ENCODE measurements around the gene KY.

Gene KY

DNA sequence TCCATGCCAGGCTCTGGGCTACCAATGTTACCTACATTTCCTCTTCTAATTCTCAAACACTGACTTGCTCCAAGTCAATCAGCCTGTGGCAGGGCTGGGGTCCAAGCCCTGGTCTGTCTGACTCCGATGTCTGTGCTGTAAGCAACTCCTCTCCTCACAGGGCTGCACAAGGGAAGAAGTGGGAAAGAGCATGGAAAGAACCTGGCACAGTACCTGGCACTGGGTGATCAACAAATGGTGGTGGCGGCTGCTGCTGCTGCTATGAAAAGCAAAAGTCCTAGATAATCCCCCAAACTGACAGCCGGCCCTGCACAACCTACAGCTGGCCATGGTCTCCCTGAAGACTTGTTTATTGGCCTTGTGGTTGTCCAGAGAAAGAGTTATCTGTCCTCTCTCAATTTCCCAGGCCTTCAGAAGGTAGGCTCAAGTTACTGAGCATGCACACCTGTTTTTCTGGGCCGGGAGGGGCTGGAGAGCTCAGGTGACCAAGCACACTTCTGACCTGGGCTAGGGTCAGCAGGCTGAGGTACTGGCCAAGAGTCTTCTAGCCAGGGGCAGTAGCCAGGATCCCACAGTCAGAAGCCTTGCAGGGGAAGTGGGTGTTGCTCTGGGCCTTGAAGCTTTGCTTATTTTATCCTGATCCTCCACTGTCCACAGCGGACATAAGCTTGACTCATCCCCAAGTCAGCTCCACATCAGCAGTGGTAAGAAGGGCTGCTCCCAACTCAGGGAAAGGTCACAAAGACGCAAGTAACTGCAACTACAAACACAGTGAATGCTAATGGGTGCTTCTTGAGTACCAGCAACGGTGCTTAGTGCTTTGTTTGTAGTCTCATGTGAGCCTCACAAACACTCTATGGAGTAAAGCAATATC is 35.3 kb upstream of the KY start:
- ChIA-PET CTCF (interaction anchor here (1.3 kb wide), 2 partner anchors 14 to 16 kb away, joined by 3 read pairs; no protein-coding TSS in a partner anchor), POLR2A (no interaction called here)
- TF ChIP-seq, protein P1, sequence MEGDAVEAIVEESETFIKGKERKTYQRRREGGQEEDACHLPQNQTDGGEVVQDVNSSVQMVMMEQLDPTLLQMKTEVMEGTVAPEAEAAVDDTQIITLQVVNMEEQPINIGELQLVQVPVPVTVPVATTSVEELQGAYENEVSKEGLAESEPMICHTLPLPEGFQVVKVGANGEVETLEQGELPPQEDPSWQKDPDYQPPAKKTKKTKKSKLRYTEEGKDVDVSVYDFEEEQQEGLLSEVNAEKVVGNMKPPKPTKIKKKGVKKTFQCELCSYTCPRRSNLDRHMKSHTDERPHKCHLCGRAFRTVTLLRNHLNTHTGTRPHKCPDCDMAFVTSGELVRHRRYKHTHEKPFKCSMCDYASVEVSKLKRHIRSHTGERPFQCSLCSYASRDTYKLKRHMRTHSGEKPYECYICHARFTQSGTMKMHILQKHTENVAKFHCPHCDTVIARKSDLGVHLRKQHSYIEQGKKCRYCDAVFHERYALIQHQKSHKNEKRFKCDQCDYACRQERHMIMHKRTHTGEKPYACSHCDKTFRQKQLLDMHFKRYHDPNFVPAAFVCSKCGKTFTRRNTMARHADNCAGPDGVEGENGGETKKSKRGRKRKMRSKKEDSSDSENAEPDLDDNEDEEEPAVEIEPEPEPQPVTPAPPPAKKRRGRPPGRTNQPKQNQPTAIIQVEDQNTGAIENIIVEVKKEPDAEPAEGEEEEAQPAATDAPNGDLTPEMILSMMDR (IDR thresholded peaks at IDR 0.05; ENCODE audit: control extremely low read depth, extremely low read depth, low read depth, missing control alignments) = no peak

DNA sequence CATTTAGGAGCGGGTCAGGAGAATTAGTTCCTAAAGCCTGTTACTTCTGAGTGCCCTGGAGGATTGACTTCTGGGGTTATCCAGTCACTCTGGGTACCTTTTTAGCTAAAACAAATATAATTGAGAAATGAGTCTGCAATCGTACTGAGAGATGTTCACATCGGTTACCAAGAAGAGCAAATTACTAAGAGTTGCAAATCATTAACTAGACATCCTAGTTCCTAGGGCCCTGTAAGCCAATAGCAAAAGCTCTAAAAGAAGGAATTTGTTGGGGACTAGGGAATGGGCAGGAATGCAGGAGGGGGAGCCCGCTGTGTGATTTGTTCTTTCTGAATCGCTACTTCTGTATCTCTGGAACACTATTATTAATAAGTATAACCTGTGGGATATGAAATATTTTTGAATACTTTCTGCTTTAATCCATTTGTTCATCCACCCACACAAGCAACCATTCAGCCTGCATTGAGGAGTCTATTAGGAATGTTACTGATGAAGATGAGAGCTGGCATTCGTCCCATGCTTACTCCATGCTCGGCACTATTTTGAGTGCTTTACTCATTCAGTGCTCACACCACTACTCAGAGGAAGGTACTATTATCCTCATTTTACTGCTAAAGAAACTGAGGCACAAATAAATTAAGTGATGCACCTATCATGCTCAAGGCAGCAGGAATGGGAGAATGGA is 31.5 kb upstream of the KY start:
- no peak for DNase-seq (ENCODE audit: extremely low spot score)
- ChIA-PET CTCF (interaction anchor here (1.4 kb wide), 1 partner anchor 22 kb away, joined by 3 read pairs; no protein-coding TSS in a partner anchor), POLR2A (no interaction called here)
- TF ChIP-seq, protein P1 (IDR thresholded peaks at IDR 0.05; ENCODE audit: control extremely low read depth, extremely low read depth, low read depth, missing control alignments) = no peak

More for the DNA sequence above, 35.3 kb upstream of the KY start:
- no peak for DNase-seq (ENCODE audit: extremely low spot score)

DNA sequence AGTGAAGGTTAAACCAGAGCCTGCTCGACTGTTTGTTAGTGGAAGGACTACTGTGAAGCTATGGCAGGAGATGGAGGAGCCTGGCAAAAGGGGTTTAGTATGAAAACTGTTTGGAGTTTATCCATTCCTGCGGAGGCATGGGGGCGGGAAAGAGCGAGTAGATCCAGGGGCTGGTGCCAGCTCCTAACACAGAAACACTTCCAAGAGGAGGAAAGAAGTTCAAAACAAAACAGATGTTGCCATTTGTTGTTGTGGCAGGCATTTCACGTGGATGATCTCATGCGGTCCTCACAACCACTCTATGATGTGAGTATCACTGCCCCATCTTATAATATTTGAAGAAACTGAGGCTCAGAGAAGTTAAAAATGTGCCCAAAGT is 30.7 kb upstream of the KY start:
- ChIA-PET CTCF (interaction anchor here (1.4 to 1.8 kb wide), 2 partner anchors 9 to 23 kb away, joined by 3 to 4 read pairs; no protein-coding TSS in a partner anchor), POLR2A (no interaction called here)
- TF ChIP-seq, protein P1 (IDR thresholded peaks at IDR 0.05; ENCODE audit: control extremely low read depth, extremely low read depth, low read depth, missing control alignments) = no peak
- DNase-seq (ENCODE audit: extremely low spot score) = no peak

DNA sequence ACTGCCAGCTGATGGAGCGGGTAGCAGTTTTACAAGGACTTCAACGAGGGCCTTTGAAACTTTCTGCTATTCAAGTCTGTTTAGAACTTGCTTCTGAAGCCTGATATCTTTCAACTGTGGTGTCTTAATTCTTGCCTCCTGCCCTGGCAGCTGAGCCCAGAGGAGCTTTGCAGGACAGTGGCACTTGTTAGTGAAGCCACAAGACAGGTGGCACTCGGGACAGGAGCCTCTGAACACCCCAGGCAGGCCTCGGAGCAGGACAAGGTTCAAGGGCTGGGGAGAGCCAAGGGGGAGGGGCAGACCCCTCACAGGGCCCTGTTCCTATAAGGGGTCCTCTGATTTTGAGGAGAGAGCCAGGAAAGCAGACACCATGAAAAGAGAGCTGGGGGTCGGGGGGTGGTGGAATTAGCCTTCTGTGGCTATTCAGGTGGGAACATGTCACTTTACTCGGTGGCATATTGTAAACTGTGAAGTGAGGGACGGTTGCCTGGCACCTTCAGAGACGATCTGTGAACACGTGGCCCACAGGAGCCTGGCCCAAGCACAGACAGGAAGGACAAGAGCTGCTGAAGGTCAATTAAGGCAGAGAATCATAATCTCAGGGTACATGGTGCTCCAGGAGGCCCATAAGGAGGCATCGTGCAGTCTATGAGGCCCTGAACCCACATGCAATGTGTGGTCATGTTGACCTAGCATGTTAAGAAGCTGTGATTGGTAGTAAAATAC is 30.1 kb upstream of the KY start:
- ChIA-PET CTCF (interaction anchor here (1.4 to 1.8 kb wide), 2 partner anchors 10 to 23 kb away, joined by 3 to 4 read pairs; no protein-coding TSS in a partner anchor), POLR2A (no interaction called here)
- TF ChIP-seq, protein P1 (IDR thresholded peaks at IDR 0.05; ENCODE audit: control extremely low read depth, extremely low read depth, low read depth, missing control alignments) = no peak
- DNase-seq (ENCODE audit: extremely low spot score) = no peak

DNA sequence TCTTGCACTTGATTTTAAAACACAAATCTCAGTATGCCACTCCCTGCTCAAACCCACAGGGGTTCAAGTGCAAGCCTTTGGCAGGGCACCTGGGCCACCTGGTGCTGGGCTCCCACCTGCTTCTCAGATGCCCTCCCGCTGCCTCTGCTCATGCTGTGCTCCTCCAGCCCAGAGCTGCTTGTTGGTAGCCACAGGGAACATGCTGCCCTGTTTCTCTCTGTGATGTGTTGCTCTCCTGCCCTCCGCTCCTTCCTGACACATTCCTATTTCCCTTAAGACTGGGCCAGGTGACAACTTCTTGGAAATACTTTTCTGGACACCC is 27.1 kb upstream of the KY start:
- ChIA-PET CTCF (no interaction called here), POLR2A (no interaction called here)
- no peak for DNase-seq (ENCODE audit: extremely low spot score)
- TF ChIP-seq, protein P1 (IDR thresholded peaks at IDR 0.05; ENCODE audit: control extremely low read depth, extremely low read depth, low read depth, missing control alignments) = no peak
